Left kidney (tissue), 8 donors: Measurements from ENCODE around the gene ACYP1. TPM values are rescaled to one million over a fixed set of nuclear protein-coding genes. Genes with fewer than 3 reads are reported as not detected.

Experiments
- DNase-seq: peaks from one replicate; pipeline ENCODE4 v3.0.0-alpha.2; 2013
- long read RNA-seq, 8 donors: transcript quantifications; one replicate each; lab custom pipeline, GENCODE V29; 2026
- polyA plus RNA-seq: library from polyadenylated mRNA; unstranded; fragments of 120-200 nt; gene quantifications from one replicate; pipeline ENCODE4 v1.2.1, GENCODE V29; 2013; ENCODE audit not compliant: insufficient read length

Gene ACYP1
- 58.5 TPM for polyA plus RNA-seq
- long read RNA-seq, donor 1, transcript ACYP1-201 (3 exons, 627 nt), result major isoform, 14 of 44 reads
- long read RNA-seq, donor 1, partial matches to known transcripts, result 26 of 44 reads
- long read RNA-seq, donor 1, other reads (novel, unspliced or antisense), result 0 of 44 reads
- long read RNA-seq, donor 2, transcript ACYP1-201 (3 exons, 627 nt), result major isoform, 15 of 22 reads
- long read RNA-seq, donor 2, partial matches to known transcripts, result 0 of 22 reads
- long read RNA-seq, donor 2, other reads (novel, unspliced or antisense), result 0 of 22 reads
- long read RNA-seq, donor 3, transcript ACYP1-203 (2 exons, 606 nt), result minor isoform, 5 of 11 reads
- long read RNA-seq, donor 3, transcript ACYP1-201 (3 exons, 627 nt), result major isoform, 6 of 11 reads
- long read RNA-seq, donor 3, partial matches to known transcripts, result 0 of 11 reads
- long read RNA-seq, donor 3, other reads (novel, unspliced or antisense), result 0 of 11 reads
- long read RNA-seq, donor 4, partial matches to known transcripts, result 0 of 1 reads
- long read RNA-seq, donor 4, other reads (novel, unspliced or antisense), result 0 of 1 reads
- long read RNA-seq, donor 5, transcript ACYP1-201 (3 exons, 627 nt), result major isoform, 37 of 81 reads
- long read RNA-seq, donor 5, partial matches to known transcripts, result 40 of 81 reads
- long read RNA-seq, donor 5, other reads (novel, unspliced or antisense), result 0 of 81 reads
- long read RNA-seq, donor 6, transcript ACYP1-201 (3 exons, 627 nt), result major isoform, 14 of 29 reads
- long read RNA-seq, donor 6, partial matches to known transcripts, result 11 of 29 reads
- long read RNA-seq, donor 6, other reads (novel, unspliced or antisense), result 0 of 29 reads
- long read RNA-seq, donor 7, transcript ACYP1-201 (3 exons, 627 nt), result major isoform, 28 of 39 reads
- long read RNA-seq, donor 7, partial matches to known transcripts, result 0 of 39 reads
- long read RNA-seq, donor 7, other reads (novel, unspliced or antisense), result 5 of 39 reads
- long read RNA-seq, donor 8, transcript ACYP1-201 (3 exons, 627 nt), result major isoform, 9 of 24 reads
- long read RNA-seq, donor 8, partial matches to known transcripts, result 11 of 24 reads
- long read RNA-seq, donor 8, other reads (novel, unspliced or antisense), result 0 of 24 reads

GRCh38 chr14:75063491-75064204, at the start of gene ACYP1:
Gene ACYP1, minus strand, starts transcription at chr14:75064024. Its CDS starts 471 bp downstream, at chr14:75063553.
- DNase-seq, result peak; percentile 92

DNA sequence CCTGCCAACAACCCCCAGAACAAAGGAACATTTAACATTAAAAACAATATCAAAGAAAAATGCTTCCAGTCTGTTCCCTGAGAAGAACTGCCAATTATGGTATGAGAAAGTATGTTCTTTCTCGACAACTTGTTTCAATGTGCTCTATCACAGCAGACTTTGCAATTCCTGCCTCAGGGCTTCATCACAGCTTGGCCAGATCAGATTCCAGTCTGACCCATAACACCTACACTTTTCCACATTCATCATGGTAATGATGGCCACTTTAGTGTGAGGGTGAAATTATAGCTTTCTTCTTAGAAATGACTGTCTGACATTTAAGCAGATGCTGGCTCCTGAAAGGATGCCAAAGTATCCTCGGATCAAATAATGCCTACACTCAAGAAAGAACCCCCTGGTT, 46.1 kb upstream of the ACYP1 start:
- no peak for DNase-seq

- DNase-seq, result no peak
Observed at GRCh38 chr14:75107186-75107585, 43.4 kb upstream of the ACYP1 start.

GRCh38 chr14:75101491-75101890, 37.7 kb upstream of the ACYP1 start:
- no peak for DNase-seq

DNA sequence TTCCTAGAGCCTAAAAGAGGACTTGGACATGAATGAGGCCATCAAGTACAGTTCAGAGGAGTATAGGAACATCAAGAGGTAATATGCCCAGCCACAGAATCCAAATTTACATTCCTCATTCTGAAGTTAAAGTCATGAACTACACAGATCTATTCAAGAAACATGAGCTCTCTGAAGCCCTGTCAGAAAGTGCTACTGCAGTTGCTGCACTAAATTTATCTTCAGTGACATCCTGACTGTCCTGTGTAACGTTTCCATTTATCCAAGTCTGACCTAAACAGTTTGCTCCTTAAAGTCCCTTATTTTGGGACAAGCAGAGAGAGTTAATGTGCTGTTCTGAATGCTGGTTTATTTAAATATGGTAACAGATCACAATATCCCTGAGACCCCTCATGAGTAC, 34.9 kb upstream of the ACYP1 start:
- DNase-seq, result no peak

DNA sequence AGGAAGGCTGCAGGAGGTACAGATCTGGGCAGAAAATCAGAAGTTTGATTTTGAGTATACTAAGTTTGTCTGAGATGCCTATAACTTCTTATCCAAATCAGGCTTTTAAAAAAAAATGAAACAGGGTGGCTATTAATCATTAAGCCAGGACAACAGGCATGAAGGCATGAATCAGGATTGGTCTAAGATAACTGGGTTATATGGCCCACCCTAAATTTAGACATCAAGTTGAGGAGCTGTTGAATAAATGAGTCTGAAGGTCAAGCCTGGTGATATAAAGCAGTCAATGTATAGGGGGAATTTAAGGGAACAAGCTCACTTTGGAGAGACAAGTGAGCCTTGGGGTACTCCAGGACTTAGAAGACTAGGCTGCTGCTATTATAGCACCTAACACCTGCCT, 34.4 kb upstream of the ACYP1 start:
- DNase-seq, result no peak

- DNase-seq, result no peak
Observed at GRCh38 chr14:75096959-75097358, 33.1 kb upstream of the ACYP1 start.

DNA sequence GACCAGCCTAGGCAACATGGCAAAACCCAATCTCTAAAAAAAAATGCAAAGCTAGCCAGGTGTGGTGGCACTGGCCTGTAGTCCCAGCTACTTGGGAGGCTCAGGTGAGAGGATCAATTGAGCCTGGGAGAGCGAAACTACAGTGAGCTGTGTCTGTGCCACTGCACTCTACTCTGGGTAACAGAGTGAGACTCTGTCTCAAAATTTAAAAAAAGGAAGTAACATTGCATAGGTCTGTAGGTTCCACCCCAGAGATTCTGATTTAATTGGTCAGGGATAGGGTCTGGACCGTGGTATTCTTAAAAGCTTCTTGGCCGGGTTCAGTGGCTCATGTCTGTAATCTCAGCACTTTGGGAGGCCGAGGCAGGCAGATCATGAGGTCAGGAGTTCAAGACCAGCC, 31.9 kb upstream of the ACYP1 start:
- no peak for DNase-seq

DNA sequence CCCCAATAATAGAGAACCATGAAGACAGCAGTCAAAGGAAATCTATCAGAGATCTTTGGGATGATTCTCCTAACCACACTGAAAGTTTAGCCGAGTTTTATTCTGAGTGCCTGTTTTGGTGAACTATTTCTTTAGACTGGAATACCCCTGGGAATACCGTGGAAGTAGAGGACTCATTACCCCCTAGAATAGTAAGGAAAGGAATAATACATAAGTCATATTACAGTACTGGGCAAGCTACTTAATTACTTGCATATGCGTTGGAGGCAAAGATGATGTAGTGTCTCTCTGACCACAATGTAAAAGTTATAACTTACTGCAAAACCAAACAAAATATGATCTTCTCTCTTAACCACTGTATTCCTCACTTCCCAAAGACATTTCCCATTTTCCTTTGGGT, 31.1 kb upstream of the ACYP1 start:
- no peak for DNase-seq

GRCh38 chr14:75092698-75093097, 28.9 kb upstream of the ACYP1 start:
- no peak for DNase-seq

DNA sequence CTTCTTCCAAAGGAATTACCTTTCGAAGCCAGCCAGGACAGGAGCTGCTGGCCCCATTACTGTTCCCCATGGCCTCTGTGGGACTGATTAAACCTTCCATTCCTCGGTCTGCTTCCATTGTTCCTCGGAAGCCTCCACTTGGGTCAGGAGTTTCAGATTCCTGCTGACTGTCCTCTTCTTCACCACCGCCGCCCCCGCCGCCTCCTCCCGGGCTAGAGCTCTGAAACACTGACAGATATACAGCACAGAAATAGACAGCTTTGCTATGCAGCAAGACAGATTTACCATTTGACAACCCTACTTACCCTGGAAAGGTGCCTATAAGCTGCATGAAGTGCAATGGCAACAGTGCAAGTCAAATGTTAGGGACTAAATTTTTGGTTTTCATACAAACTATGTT, 27.4 kb upstream of the ACYP1 start:
- DNase-seq, result no peak

DNA sequence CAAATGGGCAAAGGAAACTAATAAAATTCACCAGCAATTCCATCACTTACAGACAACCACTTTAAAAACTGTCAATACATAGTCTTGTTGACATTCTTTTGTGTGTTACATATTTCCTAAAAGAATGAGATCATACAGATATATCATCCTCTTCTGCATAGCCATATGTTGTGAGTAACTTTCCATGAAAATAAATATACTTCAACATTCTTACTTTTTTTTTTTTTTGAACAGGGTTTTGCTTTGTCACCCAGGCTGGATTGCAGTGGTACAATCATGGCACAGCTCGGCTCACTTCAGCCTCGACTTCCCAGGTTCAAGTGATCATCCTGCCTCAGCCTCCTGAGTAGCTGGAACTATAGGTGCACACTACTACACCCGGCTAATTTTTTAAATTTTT, 26.5 kb upstream of the ACYP1 start:
- no peak for DNase-seq

GRCh38 chr14:75088566-75089373, 24.9 kb upstream of the ACYP1 start:
- DNase-seq, result peak; percentile 75

DNA sequence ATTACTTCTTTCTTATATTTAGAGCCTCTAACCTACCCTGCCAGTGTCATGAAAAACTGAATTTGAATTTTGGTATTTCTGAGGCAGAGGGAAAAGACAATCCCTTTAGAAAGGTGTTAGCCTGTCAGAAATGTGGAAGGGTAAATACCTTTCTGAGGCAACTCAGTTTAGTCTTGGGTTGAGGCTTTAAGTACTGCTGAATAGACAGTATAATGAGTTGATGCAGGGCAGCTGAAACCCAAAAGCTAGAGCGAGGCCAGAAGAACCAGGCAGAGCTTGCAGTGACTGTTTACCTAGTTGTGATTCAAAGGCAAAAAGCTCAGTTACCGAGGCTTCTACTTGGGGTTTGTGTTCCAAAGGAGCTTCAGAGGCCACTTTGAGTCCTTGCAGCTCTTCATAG, 24.3 kb upstream of the ACYP1 start:
- DNase-seq, result no peak

DNA sequence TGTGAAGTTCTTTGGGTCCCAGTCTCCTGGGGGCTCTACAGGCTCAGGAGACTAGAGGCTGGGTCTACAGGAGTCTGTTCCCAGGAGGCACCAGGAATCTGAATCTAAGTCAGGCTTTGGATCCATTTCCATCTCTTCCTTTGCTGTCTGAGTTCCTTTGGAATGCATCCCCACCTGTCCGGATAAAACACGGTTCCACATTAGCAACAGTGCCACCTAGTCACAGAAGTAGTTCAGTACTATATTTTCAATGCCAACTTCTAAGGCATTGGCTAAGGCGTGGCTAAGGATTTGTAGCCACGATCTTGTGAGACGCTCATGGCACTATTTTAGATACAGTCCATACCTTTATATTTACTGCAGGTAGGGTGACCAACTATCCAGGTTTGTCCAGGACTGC, 20.7 kb upstream of the ACYP1 start:
- no peak for DNase-seq

DNA sequence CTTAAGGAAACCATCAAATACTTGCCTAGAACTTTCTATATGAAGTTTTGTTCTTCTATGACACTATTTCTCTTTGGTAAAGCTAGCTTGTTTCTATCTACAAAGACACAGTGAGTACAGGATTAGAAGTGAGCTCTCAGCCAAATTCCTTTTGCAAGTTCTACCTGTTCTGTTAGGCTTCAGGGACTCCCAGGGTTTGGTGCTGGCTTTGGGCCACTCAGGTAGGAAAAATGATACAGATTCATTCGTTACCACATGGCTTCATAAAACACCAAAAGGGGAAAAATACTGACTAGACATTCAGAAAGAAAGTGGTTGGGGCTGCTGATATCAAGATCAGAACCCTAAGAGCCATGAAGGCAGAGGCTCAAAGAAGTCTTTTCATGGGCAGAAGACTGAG, 19.4 kb upstream of the ACYP1 start:
- no peak for DNase-seq

GRCh38 chr14:75081660-75082229, 17.9 kb upstream of the ACYP1 start:
- DNase-seq, result no peak

- DNase-seq, result no peak
Observed at GRCh38 chr14:75079521-75079920, 15.7 kb upstream of the ACYP1 start.

GRCh38 chr14:75077794-75078193, 14.0 kb upstream of the ACYP1 start:
- DNase-seq, result no peak

DNA sequence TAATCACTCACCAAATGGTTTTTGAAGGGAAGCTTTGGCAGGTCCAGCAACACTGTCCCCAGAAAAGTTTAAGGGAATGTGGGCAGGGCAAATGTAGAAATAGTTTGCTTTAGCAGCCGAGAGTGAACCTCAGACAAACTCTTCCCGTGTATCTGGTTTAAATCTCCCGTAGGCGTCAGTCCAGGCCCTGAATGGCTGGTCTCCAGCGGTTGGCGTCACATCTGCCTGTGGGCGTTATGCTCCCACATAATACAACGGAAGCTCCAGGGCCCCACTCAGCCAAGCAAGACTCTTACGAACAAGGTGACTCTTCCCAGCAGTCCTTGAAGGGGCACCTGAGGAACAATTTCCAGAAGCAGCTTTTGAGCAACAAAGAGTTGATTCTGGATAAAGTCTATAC, 6.6 kb upstream of the ACYP1 start:
- no peak for DNase-seq

- no peak for DNase-seq
Observed at GRCh38 chr14:75069811-75070145, 6.0 kb upstream of the ACYP1 start.
